Measurements from ENCODE around the gene POLE4.

The POLE4 gene

DNA sequence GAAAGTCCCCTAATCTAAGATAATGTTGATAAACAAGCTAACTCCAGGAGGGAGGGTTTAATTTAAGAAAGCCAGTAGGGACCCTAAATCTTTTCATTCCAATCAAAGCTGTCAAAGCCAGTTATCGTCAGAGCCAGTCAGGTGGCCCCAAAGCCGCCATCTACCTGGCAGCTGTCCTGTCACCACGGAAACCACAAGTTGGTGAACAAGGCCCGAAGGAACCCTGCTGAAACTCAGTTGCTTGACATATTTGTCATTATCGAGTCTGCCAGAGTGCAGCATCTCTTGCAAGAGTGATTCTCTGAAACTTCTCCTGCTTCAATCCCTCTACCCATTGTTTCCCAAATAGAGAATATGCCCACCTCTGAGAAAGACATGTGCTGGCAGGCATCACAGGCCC is 30.8 kb upstream of the POLE4 start:
- DNase-seq (ENCODE audit: insufficient read length, low spot score): no peak
- no peak for FAIRE-seq
- no peak for TF ChIP-seq POLR2A (IDR thresholded peaks at IDR 0.05; ENCODE audit: low read depth, low read length)

DNA sequence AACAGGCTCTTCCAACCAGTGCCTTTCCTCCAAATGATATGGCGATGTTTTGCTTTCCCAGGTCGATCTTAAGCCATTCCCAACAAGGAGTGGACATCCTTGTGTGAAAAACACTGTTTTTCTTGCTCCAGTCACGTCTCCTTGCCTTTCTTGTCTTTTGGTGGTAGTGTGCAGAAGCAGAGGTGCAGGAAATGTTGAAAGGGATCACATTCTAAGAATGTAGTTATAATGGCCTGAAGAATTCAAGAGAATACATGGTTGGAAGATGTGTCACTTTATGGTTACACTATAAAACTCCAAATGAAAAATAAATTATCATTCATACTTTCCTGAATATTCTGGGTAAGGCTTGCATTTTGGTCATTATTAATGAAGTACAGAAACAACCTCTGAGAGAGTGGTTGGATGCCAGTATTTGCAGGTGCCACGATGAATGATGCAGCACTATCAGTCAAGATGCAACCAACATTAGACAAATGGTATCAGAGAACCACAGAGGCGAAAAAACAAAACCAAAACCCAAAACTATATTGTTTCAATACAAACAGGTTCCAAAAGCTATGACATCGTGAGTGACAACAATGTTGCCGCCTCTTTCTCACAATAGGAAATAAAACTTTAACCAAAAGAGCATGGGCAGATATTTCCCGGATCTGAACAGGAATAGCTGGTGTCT is 27.5 kb upstream of the POLE4 start:
- no peak for TF ChIP-seq POLR2A (IDR thresholded peaks at IDR 0.05; ENCODE audit: low read depth, low read length)
- FAIRE-seq (no peak), DNase-seq (ENCODE audit: insufficient read length, low spot score) (no peak)

DNA sequence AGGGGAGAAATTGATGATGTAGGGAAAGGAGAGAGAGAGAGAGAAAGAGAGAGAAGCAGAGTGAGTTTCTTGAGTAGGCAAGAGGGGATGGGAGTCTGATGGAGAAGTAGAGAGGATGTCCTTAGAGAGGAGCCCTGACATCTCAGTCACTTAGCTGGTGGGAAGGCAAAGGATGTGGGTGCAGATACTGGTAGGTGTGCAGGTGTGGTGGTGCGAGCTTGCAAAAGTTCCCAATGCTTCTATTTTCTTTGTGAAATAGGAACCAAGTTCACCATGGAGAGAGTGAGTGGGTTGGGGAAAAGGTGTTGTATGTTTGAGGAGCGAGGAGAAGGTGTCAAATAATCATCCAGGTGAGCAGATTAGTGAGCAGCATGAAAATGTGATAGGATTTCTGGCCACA is 26.5 kb upstream of the POLE4 start:
- TF ChIP-seq POLR2A (IDR thresholded peaks at IDR 0.05; ENCODE audit: low read depth, low read length): no peak
- DNase-seq (ENCODE audit: insufficient read length, low spot score) (no peak), FAIRE-seq (no peak)

DNA sequence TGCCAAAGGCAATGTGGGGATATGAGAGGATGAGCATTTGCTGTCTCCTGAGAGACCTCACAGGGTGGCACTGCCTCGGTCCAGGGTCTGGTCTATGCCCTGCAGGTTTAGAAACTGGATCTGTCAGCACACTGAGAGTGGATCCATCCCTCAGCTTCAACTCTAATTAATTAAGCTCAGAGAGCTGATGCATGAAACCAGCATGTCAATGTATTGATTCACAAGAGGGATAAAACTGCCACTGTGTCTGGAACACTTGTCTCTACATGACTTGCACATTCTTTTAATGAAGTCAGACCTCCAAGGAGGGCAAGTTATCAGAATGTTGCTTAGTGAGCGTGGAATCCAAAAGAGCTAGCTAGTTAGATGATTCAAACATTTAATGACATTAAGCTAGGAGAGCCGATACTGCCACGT is 22.5 kb upstream of the POLE4 start:
- TF ChIP-seq POLR2A (IDR thresholded peaks at IDR 0.05; ENCODE audit: low read depth, low read length): no peak
- FAIRE-seq: peak; percentile 15
- no peak for DNase-seq (ENCODE audit: insufficient read length, low spot score)

DNA sequence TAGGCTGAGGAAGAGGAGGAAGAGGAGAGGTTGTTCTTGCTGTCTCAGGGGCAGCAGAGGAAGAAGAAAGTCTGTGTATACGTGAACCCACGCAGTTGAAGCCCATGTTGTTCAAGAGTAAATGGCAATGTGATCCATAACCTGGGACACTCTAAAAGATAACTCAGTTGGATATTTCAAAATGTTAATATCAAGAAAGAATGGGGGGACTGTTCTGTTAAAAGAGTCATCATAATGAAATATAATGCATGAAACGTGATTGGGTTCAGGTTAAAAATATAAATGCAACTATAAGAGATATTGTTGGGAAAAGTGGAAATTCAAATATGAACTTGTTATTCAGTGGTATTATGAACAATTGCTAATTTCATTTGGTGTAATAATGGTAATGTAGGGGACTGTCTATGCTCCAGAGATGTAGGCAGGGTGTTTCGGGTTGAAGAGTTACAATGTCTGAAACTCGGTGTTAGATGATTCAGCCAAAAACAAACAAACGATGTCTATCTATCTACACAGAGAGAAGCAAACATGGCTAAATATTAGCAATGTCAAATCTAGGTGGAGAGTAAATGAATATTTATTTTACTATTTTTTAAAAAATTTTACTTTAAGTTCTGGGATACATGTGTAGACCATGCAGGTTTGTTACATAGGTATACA is 21.1 kb upstream of the POLE4 start:
- TF ChIP-seq POLR2A (IDR thresholded peaks at IDR 0.05; ENCODE audit: low read depth, low read length): no peak
- no peak for DNase-seq (ENCODE audit: insufficient read length, low spot score)
- FAIRE-seq: no peak

DNA sequence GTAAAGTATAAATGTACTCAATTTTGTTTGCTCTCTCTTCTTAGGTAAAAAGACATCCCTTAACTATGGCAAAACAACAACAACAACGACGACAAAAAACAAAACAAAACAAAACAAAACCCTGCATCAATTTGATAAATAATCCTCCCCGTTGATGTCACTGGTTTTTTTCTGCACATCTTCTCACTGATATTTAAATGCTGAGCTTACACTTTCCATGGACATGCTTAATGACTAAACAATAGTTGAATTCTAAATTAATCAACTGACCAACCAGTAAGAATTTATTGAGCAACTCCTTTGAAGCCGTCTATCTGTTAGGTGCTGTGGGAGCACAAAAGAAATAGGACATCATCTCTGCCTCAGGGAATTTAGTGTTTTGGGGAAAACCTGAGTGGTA is 20.2 kb upstream of the POLE4 start:
- FAIRE-seq (no peak), DNase-seq (ENCODE audit: insufficient read length, low spot score) (no peak)
- no peak for TF ChIP-seq POLR2A (IDR thresholded peaks at IDR 0.05; ENCODE audit: low read depth, low read length)

DNA sequence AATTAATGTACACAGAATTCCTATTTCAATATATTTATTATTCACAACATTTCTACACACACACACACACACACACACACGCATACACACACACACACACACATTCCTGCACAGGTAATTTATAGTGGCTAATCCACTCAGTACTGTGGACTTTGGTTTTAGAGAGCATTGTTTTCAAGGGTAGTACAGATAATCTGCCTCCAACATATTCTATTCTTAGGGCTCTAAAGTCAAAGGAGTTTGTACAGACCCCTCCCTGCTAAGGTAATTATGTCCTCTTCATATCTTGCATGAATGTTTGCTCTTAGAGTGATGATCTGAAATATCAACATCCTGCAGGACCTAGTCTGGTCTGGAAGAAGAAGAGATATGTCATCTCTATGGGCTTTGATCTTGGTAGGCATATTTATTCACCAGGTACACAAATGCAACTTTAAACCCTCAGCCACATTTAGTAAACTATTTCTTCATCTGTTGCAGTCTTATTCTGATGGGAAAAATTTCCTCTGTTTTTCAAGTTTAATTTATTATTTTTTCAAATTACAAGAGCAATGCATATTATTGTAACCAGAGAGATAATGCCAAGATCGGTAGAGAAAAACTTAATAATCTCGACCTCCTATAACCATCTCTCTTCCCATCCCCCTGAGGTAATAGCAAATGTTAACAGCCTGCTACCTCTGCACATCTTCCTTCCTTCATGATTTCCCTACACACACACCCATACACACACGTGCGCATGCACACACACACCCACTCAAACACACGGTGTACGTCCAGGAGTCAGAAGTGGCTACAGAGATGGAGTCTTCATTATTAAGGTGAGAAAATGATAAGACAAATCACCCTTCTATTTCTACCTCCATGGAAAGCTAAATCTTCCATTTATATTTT is 18.3 kb upstream of the POLE4 start:
- no peak for DNase-seq (ENCODE audit: insufficient read length, low spot score)
- FAIRE-seq: no peak
- TF ChIP-seq POLR2A (IDR thresholded peaks at IDR 0.05; ENCODE audit: low read depth, low read length): no peak

DNA sequence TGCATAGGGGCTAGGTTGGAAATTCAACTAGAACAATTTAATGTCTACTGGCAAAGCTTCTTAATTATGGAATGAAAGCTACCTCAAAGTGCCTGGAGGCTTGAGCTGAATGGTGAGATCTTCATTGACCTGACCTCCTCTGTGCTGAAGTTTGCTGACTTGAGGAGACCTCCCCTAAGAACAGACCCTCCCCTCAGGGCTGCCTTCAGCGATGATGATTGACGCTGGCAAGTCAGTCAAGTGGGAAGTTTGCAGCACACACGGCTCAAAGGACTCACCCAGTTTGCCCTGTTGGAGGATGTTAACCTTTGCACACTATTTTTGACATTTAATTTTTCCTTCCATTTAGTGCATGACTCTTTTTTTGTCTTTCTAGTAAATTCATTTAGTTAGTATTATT is 17.2 kb upstream of the POLE4 start:
- no peak for TF ChIP-seq POLR2A (IDR thresholded peaks at IDR 0.05; ENCODE audit: low read depth, low read length)
- no peak for FAIRE-seq

DNA sequence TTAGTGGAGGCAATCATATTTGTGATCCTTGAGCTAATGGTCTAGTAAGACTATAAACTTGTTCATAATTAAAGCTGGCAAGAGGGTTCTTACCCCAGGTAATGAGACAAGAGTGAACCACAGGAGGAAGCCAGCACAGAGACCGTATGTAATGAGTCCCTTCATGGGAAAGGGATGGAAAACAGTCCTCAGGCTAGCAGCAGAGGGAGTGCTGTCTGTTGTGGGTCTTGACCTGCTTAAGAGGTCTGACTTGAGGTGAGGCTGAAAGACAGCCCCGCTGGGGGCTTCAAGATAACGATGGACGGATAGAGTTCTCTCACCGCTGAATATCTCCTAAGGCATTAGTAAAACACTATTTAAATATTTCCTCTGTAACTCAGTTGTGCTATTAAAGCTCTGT is 16.2 kb upstream of the POLE4 start:
- DNase-seq (ENCODE audit: insufficient read length, low spot score) (no peak), FAIRE-seq (no peak)
- no peak for TF ChIP-seq POLR2A (IDR thresholded peaks at IDR 0.05; ENCODE audit: low read depth, low read length)

More for the DNA sequence above, 17.2 kb upstream of the POLE4 start:
- DNase-seq (ENCODE audit: insufficient read length, low spot score): no peak

DNA sequence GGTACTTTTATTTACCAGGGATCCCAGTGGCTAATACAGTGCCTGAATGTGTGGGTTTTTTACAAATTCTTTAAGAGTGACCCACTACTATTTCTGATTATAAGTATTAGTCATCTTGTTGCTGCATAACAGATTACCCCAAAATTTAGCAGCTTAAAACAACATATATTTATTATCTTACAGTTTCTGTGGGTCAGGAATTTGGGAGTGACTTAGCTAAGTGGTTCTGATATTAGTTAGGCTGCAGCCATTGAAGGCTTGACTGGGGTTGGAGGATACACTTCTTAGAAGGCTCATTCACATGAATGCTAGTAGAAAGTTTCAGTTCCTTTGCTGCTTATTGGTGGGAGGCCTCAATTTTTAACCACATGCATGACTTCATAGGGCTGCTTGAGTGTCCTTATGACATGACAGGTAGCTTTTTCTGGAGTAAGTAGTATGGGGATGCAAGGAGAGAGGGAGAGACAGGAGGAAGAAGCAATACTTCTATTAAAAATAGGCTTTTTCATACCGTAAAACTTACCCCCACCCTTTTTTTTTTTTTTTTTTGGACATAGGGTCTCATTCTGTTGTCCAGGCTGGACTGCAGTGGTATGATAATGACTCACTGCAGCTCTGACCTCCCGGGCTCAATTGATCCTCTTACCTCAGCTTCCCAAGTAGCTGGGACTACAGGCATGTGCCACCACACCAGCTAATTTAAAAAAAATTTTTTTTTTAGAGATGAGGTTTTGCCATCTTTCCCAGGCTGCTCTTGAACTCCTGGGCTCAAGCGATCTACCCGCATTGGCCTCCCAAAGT is 13.3 kb upstream of the POLE4 start:
- TF ChIP-seq POLR2A (IDR thresholded peaks at IDR 0.05; ENCODE audit: low read depth, low read length): no peak
- no peak for FAIRE-seq
- no peak for DNase-seq (ENCODE audit: insufficient read length, low spot score)

DNA sequence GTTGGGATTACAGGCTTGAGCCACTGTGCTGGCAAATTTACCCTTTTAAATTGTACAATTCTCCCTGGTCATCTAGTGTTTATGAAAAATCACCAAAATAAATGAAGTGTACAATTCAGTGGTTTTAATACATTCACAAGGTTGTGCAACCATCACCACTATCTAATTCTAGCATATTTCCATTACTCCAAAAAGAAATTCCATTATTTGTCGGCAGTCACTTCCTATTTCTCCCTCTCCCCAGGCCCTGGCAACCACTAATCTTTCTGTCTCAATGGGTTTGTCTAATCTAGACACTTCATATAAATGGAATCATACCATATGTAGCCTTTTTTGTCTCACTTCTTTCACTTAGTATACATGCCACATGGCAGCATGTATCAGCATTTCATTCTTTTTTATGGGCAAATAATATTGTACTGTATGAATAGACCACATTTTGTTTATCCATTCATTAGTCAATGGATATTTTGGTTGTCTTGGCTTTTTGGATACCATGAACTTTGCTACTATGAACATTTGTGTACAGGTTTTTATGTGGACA is 12.6 kb upstream of the POLE4 start:
- no peak for DNase-seq (ENCODE audit: insufficient read length, low spot score)
- TF ChIP-seq POLR2A (IDR thresholded peaks at IDR 0.05; ENCODE audit: low read depth, low read length): no peak
- FAIRE-seq: no peak

DNA sequence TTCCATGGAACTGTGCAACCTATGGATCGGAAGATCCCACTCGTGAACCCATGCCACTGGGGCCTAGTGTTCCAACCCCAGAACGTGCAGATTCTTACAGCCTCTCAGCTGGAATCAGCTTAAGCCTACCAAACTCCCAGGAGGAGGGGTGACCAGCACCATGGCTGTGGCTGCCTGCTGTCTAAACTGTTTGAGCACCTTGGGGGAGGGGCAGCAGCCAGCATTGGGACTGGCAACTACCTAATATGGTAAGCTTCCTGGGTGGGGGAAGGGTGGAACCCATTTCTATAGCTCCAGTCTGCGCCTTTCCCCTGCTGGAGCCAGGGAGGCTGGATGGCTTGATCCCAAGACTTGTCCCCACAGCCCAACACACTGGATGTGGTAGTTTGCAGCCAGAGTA is 10.7 kb upstream of the POLE4 start:
- TF ChIP-seq POLR2A (IDR thresholded peaks at IDR 0.05; ENCODE audit: low read depth, low read length): no peak
- no peak for FAIRE-seq
- DNase-seq (ENCODE audit: insufficient read length, low spot score): no peak

DNA sequence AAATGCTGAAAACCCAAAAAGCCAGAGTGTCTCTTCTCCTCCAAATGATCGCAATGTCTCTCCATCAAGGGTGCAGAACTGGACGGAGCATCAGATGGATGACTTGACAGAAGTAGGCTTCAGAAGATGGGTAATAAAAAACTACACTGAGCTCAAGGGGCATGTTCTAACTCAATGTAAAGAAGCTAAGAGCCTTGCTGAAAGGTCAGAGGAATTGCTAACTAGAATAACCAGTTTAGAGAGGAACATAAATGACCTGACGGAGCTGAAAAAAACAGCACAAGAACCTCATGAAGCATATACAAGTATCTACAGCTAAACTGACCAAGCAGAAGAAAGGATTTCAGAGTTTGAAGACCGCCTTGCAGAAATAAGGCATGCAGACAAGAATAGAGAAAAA is 9.7 kb upstream of the POLE4 start:
- no peak for DNase-seq (ENCODE audit: insufficient read length, low spot score)
- FAIRE-seq: no peak
- no peak for TF ChIP-seq POLR2A (IDR thresholded peaks at IDR 0.05; ENCODE audit: low read depth, low read length)

All from H54 (cell line).